SU-DHL-6 (cell line): ENCODE results near the gene ENO2.
"Not testable (repeated sequence)": the region's sequence is repeated elsewhere in the genome, so short reads cannot be mapped to it uniquely, and the experiment has no call there.

Source experiments
- H2AFZ ChIP-seq: fragments of 200-600 bp; sonication (generic); 2 replicates; pipeline ENCODE4 v1.6.1; 2014; ENCODE audit warnings: low read depth, mild to moderate bottlenecking, moderate library complexity, mixed read lengths, antibody characterized with exemption, low read length; ENCODE audit not compliant: severe bottlenecking
- H3F3A ChIP-seq: fragments of 200-600 bp; shearing (Covaris generic); 2 replicates; pipeline ENCODE4 v1.6.0; 2016; ENCODE audit warnings: antibody characterized with exemption, mild to moderate bottlenecking; ENCODE audit not compliant: insufficient read depth
- H3K27ac ChIP-seq: fragments of 200-600 bp; sonication (generic); 2 replicates; pipeline ENCODE4 v1.5.1; 2016; ENCODE audit warnings: low read depth, mild to moderate bottlenecking, low read length, moderate library complexity, mixed read lengths
- H3K27me3 ChIP-seq: fragments of 200-600 bp; sonication (generic), shearing (Covaris generic); 2 replicates; pipeline ENCODE4 v1.6.0; 2014; ENCODE audit warnings: mild to moderate bottlenecking, low read length
- H3K36me3 ChIP-seq: fragments of 200-600 bp; sonication (generic); 2 replicates; pipeline ENCODE4 v1.6.1; 2014; ENCODE audit warnings: mild to moderate bottlenecking, low read length, mixed read lengths
- H3K4me2 ChIP-seq: fragments of 300-600, 200-600 bp; shearing (Covaris generic), sonication (generic); 2 replicates; pipeline ENCODE4 v1.6.0; 2014; ENCODE audit warnings: low read length, low read depth, mild to moderate bottlenecking; ENCODE audit not compliant: poor library complexity, severe bottlenecking
- H3K4me3 ChIP-seq: fragments of 200-600 bp; sonication (generic); 2 replicates; pipeline ENCODE4 v1.5.1; 2014; ENCODE audit warnings: antibody characterized with exemption, low read length, mild to moderate bottlenecking, mixed read lengths; ENCODE audit not compliant: insufficient read depth, poor library complexity, severe bottlenecking
- H3K79me2 ChIP-seq: fragments of 200-600 bp; sonication (generic); 2 replicates; pipeline ENCODE4 v1.6.1; 2014; ENCODE audit warnings: mild to moderate bottlenecking, low read length, moderate library complexity; ENCODE audit not compliant: insufficient read depth
- H3K9ac ChIP-seq: fragments of 200-600 bp; sonication (generic); 2 replicates; pipeline ENCODE4 v1.7.0; 2014; ENCODE audit warnings: mild to moderate bottlenecking, low read length
- H3K9me2 ChIP-seq: fragments of 200-600 bp; sonication (generic); replicated peaks from 2 replicates; pipeline ENCODE4 v1.6.1; 2014; ENCODE audit warnings: low read length; ENCODE audit not compliant: insufficient read depth
- H3K9me3 ChIP-seq: fragments of 200-600 bp; sonication (generic); 2 replicates; pipeline ENCODE4 v1.6.1; 2014; ENCODE audit warnings: low read length, mixed read lengths; ENCODE audit not compliant: insufficient read depth
- H4K20me1 ChIP-seq: fragments of 200-600 bp; sonication (generic); 2 replicates; pipeline ENCODE4 v1.6.1; 2014; ENCODE audit warnings: low read depth, mild to moderate bottlenecking, antibody characterized with exemption, low read length, moderate library complexity, mixed read lengths
- CTCF ChIP-seq: fragments of 200-600 bp; sonication (generic); IDR thresholded peaks from one replicate; pipeline ENCODE4 v1.5.1; 2017; ENCODE audit warnings: antibody characterized with exemption, mild to moderate bottlenecking, low read length, moderate library complexity; ENCODE audit not compliant: insufficient read depth, poor library complexity, severe bottlenecking
- EZH2phosphoT487 ChIP-seq: fragments of 200-600 bp; sonication (generic), shearing (Covaris generic); conservative IDR thresholded peaks from 2 replicates; pipeline ENCODE4 v1.6.1; 2018; ENCODE audit warnings: mild to moderate bottlenecking, antibody characterized with exemption, low read length, moderate library complexity, mixed read lengths

Gene ENO2

GRCh38 chr12:6883252-6883651 lies 31.1 kb upstream of the ENO2 start:
- Histone ChIP-seq H3K36me3 (no peaks in the 10 kb centered on the region), H3K9me2 (no peaks in the 10 kb centered on the region), H3F3A (no peaks in the 10 kb centered on the region), H3K4me2 (no peak overlapping the region), H3K9me3 (no peaks in the 10 kb centered on the region), H4K20me1 (no peaks in the 10 kb centered on the region), H3K27ac (no peak overlapping the region), H3K4me3 (no peak overlapping the region), H3K79me2 (no peaks in the 10 kb centered on the region), H3K27me3 (no peaks in the 10 kb centered on the region), H3K9ac (no peak overlapping the region), H2AFZ (no peak overlapping the region)
- TF ChIP-seq EZH2phosphoT487: no peak
- no peak for TF ChIP-seq CTCF

DNA sequence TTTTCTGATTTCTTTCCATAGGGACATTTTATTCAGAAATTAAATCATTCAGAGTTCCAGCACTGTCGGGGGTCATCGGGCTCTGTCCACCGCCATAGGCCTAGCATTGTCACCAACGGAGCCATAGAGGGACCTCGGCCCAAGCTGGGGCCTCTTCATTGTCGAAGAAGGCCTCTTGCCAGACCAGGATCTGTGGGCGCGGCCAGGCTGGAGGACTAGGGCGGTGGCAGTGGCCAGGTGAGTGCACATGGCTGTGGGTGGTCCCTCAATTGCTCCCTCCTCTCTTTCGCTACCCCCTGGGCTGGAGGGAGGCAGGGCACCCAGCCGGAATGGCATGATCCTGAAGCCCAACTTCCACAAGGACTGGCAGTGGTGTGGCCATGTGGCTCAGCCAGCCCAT lies 30.7 kb upstream of the ENO2 start:
- Histone ChIP-seq H2AFZ (no peak overlapping the region), H3K27ac (no peak overlapping the region), H3F3A (peaks cover 4% of the 10 kb centered on the region; the same call in 1 of the 2 replicates), H3K4me2 (no peak overlapping the region), H3K9me3 (no peaks in the 10 kb centered on the region), H4K20me1 (no peaks in the 10 kb centered on the region), H3K9me2 (no peaks in the 10 kb centered on the region), H3K27me3 (no peaks in the 10 kb centered on the region), H3K9ac (no peak overlapping the region), H3K36me3 (no peaks in the 10 kb centered on the region), H3K79me2 (no peaks in the 10 kb centered on the region), H3K4me3 (no peak overlapping the region)
- no peak for TF ChIP-seq CTCF
- TF ChIP-seq EZH2phosphoT487: no peak

DNA sequence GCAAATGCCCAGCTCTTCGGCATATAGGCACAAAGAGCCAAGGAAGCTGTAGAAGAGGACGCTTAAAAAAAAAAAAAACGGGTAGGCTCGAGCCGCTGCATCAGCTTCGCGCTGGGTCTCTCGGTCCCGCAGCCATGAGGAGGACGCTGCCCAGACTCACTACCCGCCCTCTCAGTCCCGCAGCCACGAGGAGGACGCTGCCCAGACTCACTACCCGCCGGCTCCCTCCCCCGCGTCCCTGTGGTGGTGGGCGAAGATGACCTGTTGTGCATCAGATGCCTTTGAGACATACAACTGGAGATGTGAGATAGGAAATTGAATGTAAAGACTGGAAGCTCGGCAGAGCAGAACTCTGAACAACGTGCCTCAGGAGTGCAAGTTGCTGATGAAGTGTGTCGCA lies 29.8 kb upstream of the ENO2 start:
- no peak overlapping the region for H3K9ac ChIP-seq
- no peak overlapping the region for H2AFZ ChIP-seq
- H3K36me3 ChIP-seq: no peaks in the 10 kb centered on the region
- H3K4me2 ChIP-seq: no peak overlapping the region
- no peaks in the 10 kb centered on the region for H3K9me3 ChIP-seq
- H3K27ac ChIP-seq: no peak overlapping the region
- H3K79me2 ChIP-seq: no peaks in the 10 kb centered on the region
- H4K20me1 ChIP-seq: no peaks in the 10 kb centered on the region
- no peak overlapping the region for H3K4me3 ChIP-seq
- H3K27me3 ChIP-seq: no peaks in the 10 kb centered on the region
- H3K9me2 ChIP-seq: no peaks in the 10 kb centered on the region
- TF ChIP-seq CTCF (no peak), EZH2phosphoT487 (no peak)
- H3F3A ChIP-seq: peaks cover 9% of the 10 kb centered on the region

GRCh38 chr12:6886206-6886999 lies 28.0 kb upstream of the ENO2 start:
- not testable (repeated sequence) for H2AFZ ChIP-seq, H3K4me2 ChIP-seq, H4K20me1 ChIP-seq, H3K9me2 ChIP-seq, H3K36me3 ChIP-seq, H3K79me2 ChIP-seq, H3K9ac ChIP-seq, H3K27me3 ChIP-seq, H3K9me3 ChIP-seq, H3K4me3 ChIP-seq, H3K27ac ChIP-seq
- H3F3A ChIP-seq: peaks cover 12% of the 10 kb centered on the region
